H9 (cell line): Measurements from ENCODE around the gene ACKR3. TPM values are rescaled to one million over a fixed set of nuclear protein-coding genes. Genes with fewer than 3 reads are reported as not detected.

ENCODE experiments used
- DNase-seq: peaks from one replicate; pipeline ENCODE4 v3.0.0-alpha.2; 2017
- H2AFZ ChIP-seq: one replicate; pipeline ENCODE4 v1.6.1; 2013; ENCODE audit warnings: mild to moderate bottlenecking, low read length, control low read depth, moderate library complexity
- H2AK5ac ChIP-seq: 2 replicates; pipeline ENCODE4 v1.6.1; 2013; ENCODE audit warnings: low read length, control low read depth, mixed read lengths; ENCODE audit not compliant: insufficient read length
- H2BK120ac ChIP-seq: one replicate; pipeline ENCODE4 v1.6.1; 2013; ENCODE audit warnings: low read depth, mild to moderate bottlenecking, low read length, control low read depth, inconsistent platforms; ENCODE audit not compliant: poor library complexity, severe bottlenecking
- H2BK12ac ChIP-seq: 2 replicates; pipeline ENCODE4 v1.6.1; 2013; ENCODE audit warnings: low read length, control low read depth, mixed read lengths, low read depth; ENCODE audit not compliant: insufficient read length
- H2BK15ac ChIP-seq: 2 replicates; pipeline ENCODE4 v1.6.1; 2013; ENCODE audit warnings: low read depth, low read length, control low read depth
- H2BK20ac ChIP-seq: one replicate; pipeline ENCODE4 v1.6.1; 2013; ENCODE audit warnings: low read depth, mild to moderate bottlenecking, low read length, control low read depth, inconsistent platforms; ENCODE audit not compliant: poor library complexity, severe bottlenecking
- H2BK5ac ChIP-seq: 2 replicates; pipeline ENCODE4 v1.6.1; 2013; ENCODE audit warnings: low read length, control low read depth, mixed read lengths; ENCODE audit not compliant: insufficient read length
- H3K14ac ChIP-seq: 2 replicates; pipeline ENCODE4 v1.6.1; 2013; ENCODE audit warnings: low read length, control low read depth; ENCODE audit not compliant: insufficient read depth
- H3K18ac ChIP-seq: 2 replicates; pipeline ENCODE4 v1.6.1; 2013; ENCODE audit warnings: low read depth, mild to moderate bottlenecking, mixed read lengths, low read length, control low read depth; ENCODE audit not compliant: insufficient read length
- H3K23ac ChIP-seq: 2 replicates; pipeline ENCODE4 v1.6.1; 2013; ENCODE audit warnings: low read length, control low read depth, mixed read lengths, low read depth; ENCODE audit not compliant: insufficient read length
- H3K23me2 ChIP-seq: 2 replicates; pipeline ENCODE4 v1.6.1; 2013; ENCODE audit warnings: low read depth, mild to moderate bottlenecking, mixed read lengths, low read length, control low read depth; ENCODE audit not compliant: insufficient read length, poor library complexity, severe bottlenecking
- H3K27ac ChIP-seq: 2 replicates; pipeline ENCODE4 v1.5.1; 2013; ENCODE audit warnings: low read length, control low read depth, mixed read lengths, low read depth; ENCODE audit not compliant: insufficient read length
- H3K27me3 ChIP-seq: 2 replicates; pipeline ENCODE4 v1.6.1; 2013; ENCODE audit warnings: low read length, control low read depth, inconsistent platforms; ENCODE audit not compliant: insufficient read depth
- H3K4ac ChIP-seq: 2 replicates; pipeline ENCODE4 v1.6.1; 2013; ENCODE audit warnings: low read depth, mild to moderate bottlenecking, control low read depth, inconsistent platforms, low read length, moderate library complexity
- H3K4me1 ChIP-seq: 2 replicates; pipeline ENCODE4 v1.6.1; 2013; ENCODE audit warnings: low read length, control low read depth, inconsistent platforms; ENCODE audit not compliant: insufficient read depth
- H3K4me2 ChIP-seq: 2 replicates; pipeline ENCODE4 v1.6.1; 2013; ENCODE audit warnings: low read length, control low read depth, mixed read lengths; ENCODE audit not compliant: insufficient read length, insufficient read depth
- H3K56ac ChIP-seq: 2 replicates; pipeline ENCODE4 v1.6.1; 2013; ENCODE audit warnings: low read depth, mild to moderate bottlenecking, mixed read lengths, low read length, control low read depth; ENCODE audit not compliant: insufficient read length
- H3K79me1 ChIP-seq: 2 replicates; pipeline ENCODE4 v1.6.1; 2013; ENCODE audit warnings: low read depth, mild to moderate bottlenecking, moderate library complexity, low read length, control low read depth, inconsistent platforms; ENCODE audit not compliant: insufficient read depth, poor library complexity, severe bottlenecking
- H3K79me2 ChIP-seq: 2 replicates; pipeline ENCODE4 v1.6.1; 2013; ENCODE audit warnings: low read length, control low read depth, inconsistent platforms; ENCODE audit not compliant: insufficient read depth
- H3K9ac ChIP-seq: 2 replicates; pipeline ENCODE4 v1.6.1; 2013; ENCODE audit warnings: low read length, control low read depth, mixed read lengths; ENCODE audit not compliant: insufficient read length; ENCODE audit errors: extremely low read depth
- H3K9me3 ChIP-seq: one replicate; pipeline ENCODE4 v1.6.1; 2013; ENCODE audit warnings: low read depth, low read length, inconsistent platforms; ENCODE audit not compliant: control insufficient read depth
- H3T11ph ChIP-seq: one replicate; pipeline ENCODE4 v1.6.1; 2013; ENCODE audit warnings: mild to moderate bottlenecking, low read length, control low read depth, inconsistent platforms
- H4K20me1 ChIP-seq: one replicate; pipeline ENCODE4 v1.6.1; 2013; ENCODE audit not compliant: control insufficient read depth, insufficient read length, insufficient read depth
- H4K5ac ChIP-seq: 2 replicates; pipeline ENCODE4 v1.6.1; 2013; ENCODE audit warnings: low read depth, mild to moderate bottlenecking, mixed read lengths, low read length, control low read depth; ENCODE audit not compliant: insufficient read length
- H4K8ac ChIP-seq: replicated peaks from 2 replicates; pipeline ENCODE4 v1.6.1; 2013; ENCODE audit warnings: low read length, control low read depth, mixed read lengths, low read depth; ENCODE audit not compliant: insufficient read length
- H4K91ac ChIP-seq: 2 replicates; pipeline ENCODE4 v1.6.1; 2013; ENCODE audit warnings: low read depth, mild to moderate bottlenecking, moderate library complexity, mixed read lengths, low read length, control low read depth; ENCODE audit not compliant: insufficient read length
- H3K27ac Mint-ChIP-seq, 3 experiments: 2 replicates in 2 of 3; 3 replicates in 1 of 3; pipeline ENCODE4 v1.8.0; 2020 to 2021; ENCODE audit warnings: mixed read lengths in 3 of 3, mild to moderate bottlenecking in 1 of 3, moderate library complexity in 1 of 3
- H3K27me3 Mint-ChIP-seq: 2 replicates; pipeline ENCODE4 v1.8.0; 2021; ENCODE audit warnings: low read depth, mild to moderate bottlenecking, moderate library complexity, mixed read lengths
- H3K36me3 Mint-ChIP-seq, 3 experiments: 2 replicates in 2 of 3; 3 replicates in 1 of 3; pipeline ENCODE4 v1.8.0; 2020 to 2021; ENCODE audit warnings: low read depth in 3 of 3, mixed read lengths in 3 of 3; ENCODE audit not compliant: insufficient read depth in 1 of 3
- H3K4me1 Mint-ChIP-seq, 2 experiments: 2 replicates each; pipeline ENCODE4 v1.8.0; 2020; ENCODE audit warnings: mixed read lengths in 2 of 2
- H3K4me3 Mint-ChIP-seq, 2 experiments: 2 replicates in 1 of 2; 3 replicates in 1 of 2; pipeline ENCODE4 v1.8.0; 2020 to 2021; ENCODE audit warnings: mild to moderate bottlenecking in 2 of 2, mixed read lengths in 2 of 2, moderate library complexity in 1 of 2
- H3K9me3 Mint-ChIP-seq, 2 experiments: 2 replicates in 1 of 2; 3 replicates in 1 of 2; pipeline ENCODE4 v1.8.0; 2020; ENCODE audit warnings: mild to moderate bottlenecking in 2 of 2, mixed read lengths in 2 of 2, moderate library complexity in 1 of 2
- WGBS: extraction: QIAGEN DNeasy Blood & Tissue Kit; methylation state at CpG from one replicate; pipeline ENCODE4 v1.1.7; 2013; ENCODE audit warnings: missing lambda C conversion rate, low lambda C conversion rate, mixed read lengths; ENCODE audit not compliant: insufficient read length; ENCODE audit errors: extremely low coverage; 5-methylcytosine and 5-hydroxymethylcytosine counted together
- total RNA-seq: library from RNA; stranded (reverse); gene quantifications from 2 replicates; pipeline ENCODE4 v1.2.1, GENCODE V29; 2021
- TF ChIP-seq, protein P1 (sequence below): fragments of 200-600 bp; sonication (generic); conservative IDR thresholded peaks from 3 replicates; pipeline ENCODE4 v1.8.0; 2021; ENCODE audit warnings: antibody characterized with exemption, mild to moderate bottlenecking

Gene ACKR3
- total RNA-seq, 1 experiment from 2014 or later = 0.44 TPM

DNA sequence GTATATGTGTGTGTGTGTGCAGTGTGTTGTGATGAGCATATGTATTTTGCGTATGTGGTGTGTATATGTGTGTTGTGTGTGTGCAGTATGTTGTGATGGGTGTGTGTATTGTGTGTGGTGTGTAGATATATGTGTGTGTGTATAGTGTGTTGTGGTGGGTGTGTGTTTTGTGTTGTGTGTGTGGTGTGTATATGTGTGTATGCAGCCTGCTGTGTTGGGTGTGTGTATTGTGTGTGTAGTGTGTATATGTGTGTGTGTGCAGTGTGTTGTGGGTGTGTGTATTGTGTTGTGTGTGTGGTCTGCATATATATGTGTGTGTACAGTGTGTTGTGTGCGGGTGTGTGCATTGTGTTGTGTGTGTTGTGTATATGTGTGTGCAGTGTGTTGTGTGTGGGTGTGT, 23.9 kb downstream of the ACKR3 start:
- no peak overlapping the region for H2BK5ac ChIP-seq
- no peak overlapping the region for H3K14ac ChIP-seq

More for the DNA sequence above, 23.9 kb downstream of the ACKR3 start:
- H3K4me2 ChIP-seq = no peak overlapping the region
- H2AFZ ChIP-seq = no peak overlapping the region
- H3K18ac ChIP-seq = no peak overlapping the region
- no peak overlapping the region for H3K23ac ChIP-seq
- no peak overlapping the region for H3K4me3 Mint-ChIP-seq
- no peaks in the 10 kb centered on the region for H3K23me2 ChIP-seq
- no peaks in the 10 kb centered on the region; a peak in 1 of 5 replicates for H3K9me3 Mint-ChIP-seq
- no peak overlapping the region for H4K91ac ChIP-seq
- no peak overlapping the region for H3T11ph ChIP-seq
- no peaks in the 10 kb centered on the region for H3K79me1 ChIP-seq
- no peak overlapping the region for H4K8ac ChIP-seq
- no peak overlapping the region for H3K27ac Mint-ChIP-seq
- no peak overlapping the region for H2BK120ac ChIP-seq
- no peak overlapping the region for H4K5ac ChIP-seq
- no peaks in the 10 kb centered on the region for H3K27me3 ChIP-seq
- H3K56ac ChIP-seq = no peak overlapping the region
- H3K4me1 ChIP-seq = no peaks in the 10 kb centered on the region
- peaks cover 8% of the 10 kb centered on the region for H3K27me3 Mint-ChIP-seq
- no peak overlapping the region for H3K9ac ChIP-seq
- no peak for DNase-seq
- no peaks in the 10 kb centered on the region for H3K79me2 ChIP-seq
- TF ChIP-seq, protein P1, sequence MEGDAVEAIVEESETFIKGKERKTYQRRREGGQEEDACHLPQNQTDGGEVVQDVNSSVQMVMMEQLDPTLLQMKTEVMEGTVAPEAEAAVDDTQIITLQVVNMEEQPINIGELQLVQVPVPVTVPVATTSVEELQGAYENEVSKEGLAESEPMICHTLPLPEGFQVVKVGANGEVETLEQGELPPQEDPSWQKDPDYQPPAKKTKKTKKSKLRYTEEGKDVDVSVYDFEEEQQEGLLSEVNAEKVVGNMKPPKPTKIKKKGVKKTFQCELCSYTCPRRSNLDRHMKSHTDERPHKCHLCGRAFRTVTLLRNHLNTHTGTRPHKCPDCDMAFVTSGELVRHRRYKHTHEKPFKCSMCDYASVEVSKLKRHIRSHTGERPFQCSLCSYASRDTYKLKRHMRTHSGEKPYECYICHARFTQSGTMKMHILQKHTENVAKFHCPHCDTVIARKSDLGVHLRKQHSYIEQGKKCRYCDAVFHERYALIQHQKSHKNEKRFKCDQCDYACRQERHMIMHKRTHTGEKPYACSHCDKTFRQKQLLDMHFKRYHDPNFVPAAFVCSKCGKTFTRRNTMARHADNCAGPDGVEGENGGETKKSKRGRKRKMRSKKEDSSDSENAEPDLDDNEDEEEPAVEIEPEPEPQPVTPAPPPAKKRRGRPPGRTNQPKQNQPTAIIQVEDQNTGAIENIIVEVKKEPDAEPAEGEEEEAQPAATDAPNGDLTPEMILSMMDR = no peak
- no peak overlapping the region for H3K4ac ChIP-seq
- no peak overlapping the region for H3K27ac ChIP-seq
- no peaks in the 10 kb centered on the region for H3K36me3 Mint-ChIP-seq
- H2BK15ac ChIP-seq = no peak overlapping the region
- 100% methylated on average over 2 of the region's 2 CpGs for WGBS
- H2BK12ac ChIP-seq = no peak overlapping the region
- H3K9me3 ChIP-seq = no peaks in the 10 kb centered on the region
- H2BK20ac ChIP-seq = no peak overlapping the region
- H2AK5ac ChIP-seq = no peak overlapping the region
- H4K20me1 ChIP-seq = no peaks in the 10 kb centered on the region
- H3K4me1 Mint-ChIP-seq = peaks cover under 1 to 1% of the 10 kb centered on the region in 2 experiments; a peak in 3 of 4 replicates
